Astrocyte of the cerebellum (primary cell): Measurements from ENCODE around the gene RHOBTB3.
A peak's percentile ranks its signal among the peaks of the same experiment; 100 is the strongest.

Experiments
- DNase-seq: peaks from one replicate; pipeline ENCODE4 v3.0.0-alpha.2; 2011; ENCODE audit warnings: low read depth
- H3K4me3 ChIP-seq: 2 replicates; pipeline ENCODE4 v1.5.1; 2011; ENCODE audit warnings: mild to moderate bottlenecking, low read depth, low read length, moderate library complexity
- in situ Hi-C: cut with HindIII; loops from 2 replicates; pipeline ENCODE4 v1.10.0; 2017; ENCODE audit warnings: low sequenced_read_pairs
- TF ChIP-seq, protein P1 (sequence below): IDR thresholded peaks from 2 replicates; pipeline ENCODE4 v1.5.1; 2012; ENCODE audit warnings: low read length, low read depth, moderate library complexity, mild to moderate bottlenecking; ENCODE audit errors: missing control alignments

RHOBTB3 gene

DNA sequence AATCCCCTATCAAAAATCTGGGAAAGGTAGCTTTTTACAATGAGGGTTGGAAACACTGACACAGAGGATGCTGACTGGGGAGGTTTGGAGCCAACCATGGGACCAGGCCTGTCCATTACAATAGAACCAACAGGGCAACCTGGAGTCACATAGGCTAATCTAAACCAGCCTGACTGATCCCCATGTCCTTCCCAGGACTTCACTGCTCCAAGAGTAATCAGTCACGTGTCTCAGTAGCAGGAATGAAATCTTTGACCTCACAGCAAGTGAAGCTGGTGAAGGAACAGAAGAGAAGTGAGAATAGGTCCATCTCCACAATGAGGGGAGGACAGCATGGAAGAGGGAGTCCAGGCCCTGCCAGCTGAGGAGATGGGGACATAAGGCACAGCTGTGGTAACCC is 107.4 kb downstream of the RHOBTB3 start:
- in situ Hi-C loops, result no loop called here
- TF ChIP-seq, protein P1, sequence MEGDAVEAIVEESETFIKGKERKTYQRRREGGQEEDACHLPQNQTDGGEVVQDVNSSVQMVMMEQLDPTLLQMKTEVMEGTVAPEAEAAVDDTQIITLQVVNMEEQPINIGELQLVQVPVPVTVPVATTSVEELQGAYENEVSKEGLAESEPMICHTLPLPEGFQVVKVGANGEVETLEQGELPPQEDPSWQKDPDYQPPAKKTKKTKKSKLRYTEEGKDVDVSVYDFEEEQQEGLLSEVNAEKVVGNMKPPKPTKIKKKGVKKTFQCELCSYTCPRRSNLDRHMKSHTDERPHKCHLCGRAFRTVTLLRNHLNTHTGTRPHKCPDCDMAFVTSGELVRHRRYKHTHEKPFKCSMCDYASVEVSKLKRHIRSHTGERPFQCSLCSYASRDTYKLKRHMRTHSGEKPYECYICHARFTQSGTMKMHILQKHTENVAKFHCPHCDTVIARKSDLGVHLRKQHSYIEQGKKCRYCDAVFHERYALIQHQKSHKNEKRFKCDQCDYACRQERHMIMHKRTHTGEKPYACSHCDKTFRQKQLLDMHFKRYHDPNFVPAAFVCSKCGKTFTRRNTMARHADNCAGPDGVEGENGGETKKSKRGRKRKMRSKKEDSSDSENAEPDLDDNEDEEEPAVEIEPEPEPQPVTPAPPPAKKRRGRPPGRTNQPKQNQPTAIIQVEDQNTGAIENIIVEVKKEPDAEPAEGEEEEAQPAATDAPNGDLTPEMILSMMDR, result no peak
- no peak for DNase-seq
- no peak overlapping the region for H3K4me3 ChIP-seq

DNA sequence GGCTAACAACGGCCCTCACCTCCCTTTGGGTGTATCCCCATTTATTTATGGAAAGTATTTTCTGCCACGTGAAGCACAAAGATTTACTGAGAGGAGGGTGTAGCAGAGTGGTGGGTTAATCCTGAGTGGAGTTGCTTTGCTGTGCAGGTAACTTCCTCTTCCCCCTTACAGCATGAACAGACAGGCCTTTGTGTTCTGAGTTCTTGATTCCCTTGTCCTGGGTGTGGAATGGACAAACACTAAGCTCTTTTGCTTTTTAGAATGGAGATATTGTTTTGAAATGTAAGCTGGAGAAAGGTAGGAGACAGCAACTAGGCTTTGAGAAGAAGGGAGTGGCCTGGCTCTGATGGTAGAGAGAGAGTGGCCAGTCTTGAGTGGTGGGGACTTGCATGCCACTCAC is 108.5 kb downstream of the RHOBTB3 start:
- in situ Hi-C loops, result no loop called here
- TF ChIP-seq, protein P1, result no peak

DNA sequence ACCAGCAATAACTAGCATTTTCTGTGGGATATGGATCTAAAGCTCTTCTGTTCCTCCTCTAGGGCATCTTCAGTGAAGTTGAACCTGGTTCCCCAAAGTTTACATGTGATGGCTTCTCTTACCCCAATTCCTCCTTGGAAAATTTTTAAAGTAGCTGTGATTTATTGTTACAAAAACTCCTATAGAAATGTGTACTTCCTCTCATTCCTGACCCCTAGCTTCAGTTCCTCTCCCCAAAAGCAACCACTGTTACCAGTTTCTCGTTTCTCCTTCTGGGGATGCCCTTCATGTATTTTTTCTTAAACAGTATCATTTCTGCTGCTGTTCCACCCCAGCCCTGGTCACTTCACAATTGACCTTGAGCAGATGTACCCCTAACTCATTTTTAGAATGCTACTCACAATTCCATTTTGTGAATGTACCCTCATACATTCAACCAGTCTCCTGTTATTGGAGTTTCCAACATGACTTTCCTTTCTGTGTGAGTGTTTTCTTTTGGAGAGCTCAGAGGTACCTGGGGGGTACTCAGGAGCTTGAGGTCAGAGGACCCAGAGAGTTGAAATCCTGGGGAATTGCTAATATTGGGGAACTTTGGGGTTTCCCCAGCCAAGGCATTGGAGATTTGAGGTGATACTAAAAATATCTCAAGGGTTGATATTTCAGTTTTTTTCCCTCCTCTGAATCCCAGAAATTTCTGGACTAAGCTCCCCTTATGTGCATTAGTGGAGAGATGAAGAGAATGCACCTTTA is 110.0 kb downstream of the RHOBTB3 start:
- DNase-seq, result no peak
- in situ Hi-C loops, result no loop called here
- no peak overlapping the region for H3K4me3 ChIP-seq
- TF ChIP-seq, protein P1, result no peak

More for the DNA sequence above, 108.5 kb downstream of the RHOBTB3 start:
- DNase-seq, result no peak
- H3K4me3 ChIP-seq, result no peak overlapping the region

DNA sequence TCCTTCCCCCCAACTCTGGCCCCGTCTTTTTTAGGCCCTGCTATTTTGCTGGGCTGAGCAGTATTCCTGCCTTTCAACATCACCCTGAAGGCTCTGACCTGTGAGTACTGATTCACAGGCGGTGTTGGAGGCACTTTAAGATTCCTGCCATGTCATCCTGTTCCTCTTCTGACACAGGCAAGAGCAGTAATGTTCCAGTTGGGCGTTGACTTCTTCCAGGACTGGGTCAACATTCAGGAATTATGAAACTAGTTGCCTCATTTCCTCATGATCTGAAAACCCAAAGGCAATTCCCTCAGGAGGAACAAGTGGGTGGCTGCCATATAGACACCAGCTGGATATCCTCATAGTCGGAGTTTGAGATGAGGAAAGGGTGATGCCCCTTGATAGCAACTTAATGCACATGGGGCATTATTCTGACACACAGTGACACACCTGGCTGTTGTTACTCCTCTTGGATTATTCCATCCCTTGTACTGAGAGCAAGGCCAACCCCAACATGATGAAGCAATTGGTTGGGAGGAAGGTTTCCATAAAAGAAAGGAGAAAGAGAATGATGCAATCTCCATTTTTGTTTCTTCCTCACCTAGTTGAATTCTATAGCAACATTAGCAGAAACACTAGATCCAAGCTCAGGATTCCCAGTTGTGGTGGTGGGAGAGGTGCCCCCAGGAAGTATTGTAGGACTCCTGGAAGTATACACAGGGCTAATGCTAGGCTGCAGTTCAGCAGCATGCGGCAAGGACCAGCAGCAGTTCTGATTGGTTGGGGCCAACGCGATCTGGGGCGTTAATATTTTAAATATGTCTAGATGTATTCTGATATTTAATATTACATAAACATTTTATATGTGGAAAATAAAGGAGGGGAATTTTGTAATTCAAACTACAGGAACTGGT is 111.0 kb downstream of the RHOBTB3 start:
- DNase-seq, result no peak
- no peak overlapping the region for H3K4me3 ChIP-seq
- TF ChIP-seq, protein P1, result no peak
- in situ Hi-C loops, result no loop called here

DNA sequence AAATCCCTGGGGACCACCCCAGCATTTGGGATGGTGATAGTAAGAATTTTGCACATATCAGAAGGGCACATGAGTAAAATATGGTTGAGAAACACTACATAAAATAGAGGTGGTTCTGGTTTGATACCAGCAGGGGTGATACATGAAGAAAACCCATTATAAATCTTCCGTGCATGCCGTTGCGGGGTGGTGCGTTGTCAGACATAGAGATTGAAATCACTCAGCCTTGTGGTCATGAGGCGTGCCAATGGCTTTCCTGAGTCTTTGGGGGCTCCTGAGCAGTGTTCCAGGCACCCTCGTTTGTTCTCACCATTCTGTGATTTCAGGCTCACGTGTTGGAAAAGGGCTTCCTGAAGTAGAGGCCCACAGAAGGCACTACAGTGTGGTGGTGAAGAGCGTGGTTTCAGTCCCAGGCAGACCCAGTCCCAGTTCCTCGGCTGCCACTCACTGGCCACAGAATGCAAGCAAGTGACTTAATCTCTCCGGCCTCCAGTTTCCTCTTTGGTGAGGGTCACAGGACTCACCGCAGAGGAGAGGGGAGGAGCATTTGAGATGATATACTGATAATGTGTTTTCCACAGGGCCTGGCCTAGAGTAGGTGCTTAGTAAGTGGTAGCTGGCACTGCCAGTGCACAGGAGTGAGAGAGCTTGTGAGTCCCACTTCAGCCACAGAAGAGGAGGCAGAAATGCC is 111.9 kb downstream of the RHOBTB3 start:
- in situ Hi-C loops, result no loop called here
- TF ChIP-seq, protein P1, result no peak
- DNase-seq, result no peak
- H3K4me3 ChIP-seq, result no peak overlapping the region

DNA sequence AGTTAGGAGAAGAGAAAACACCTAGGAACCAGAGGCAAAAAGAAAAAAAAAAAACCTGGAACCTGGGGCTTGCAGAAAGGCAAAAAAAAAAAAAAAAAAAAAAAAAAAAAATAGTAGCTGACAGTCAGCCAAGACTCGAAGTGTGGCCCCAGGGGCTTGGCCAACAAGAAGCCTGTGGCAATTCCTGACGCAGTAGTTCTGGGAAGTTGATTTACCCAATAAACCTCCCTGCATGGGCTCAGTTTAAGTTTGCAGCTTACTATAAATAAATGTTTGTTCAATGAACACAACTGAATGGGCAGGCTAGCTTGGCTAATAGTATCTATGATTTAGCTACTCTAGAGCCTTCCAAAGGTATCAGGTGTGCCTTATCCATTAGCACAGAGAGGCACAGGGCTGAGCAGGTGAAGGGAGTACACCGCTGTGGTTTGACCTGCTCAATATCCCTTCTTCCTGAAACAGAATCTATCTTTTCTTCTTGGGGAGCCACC is 112.6 kb downstream of the RHOBTB3 start:
- in situ Hi-C loops, result no loop called here
- no peak overlapping the region for H3K4me3 ChIP-seq
- TF ChIP-seq, protein P1, result no peak
- DNase-seq, result peak; percentile 29
